ENCODE data around the gene ACACA.
"Not testable (repeated sequence)": the region's sequence is repeated elsewhere in the genome, so short reads cannot be mapped to it uniquely, and the experiment has no call there.

ACACA gene

DNA sequence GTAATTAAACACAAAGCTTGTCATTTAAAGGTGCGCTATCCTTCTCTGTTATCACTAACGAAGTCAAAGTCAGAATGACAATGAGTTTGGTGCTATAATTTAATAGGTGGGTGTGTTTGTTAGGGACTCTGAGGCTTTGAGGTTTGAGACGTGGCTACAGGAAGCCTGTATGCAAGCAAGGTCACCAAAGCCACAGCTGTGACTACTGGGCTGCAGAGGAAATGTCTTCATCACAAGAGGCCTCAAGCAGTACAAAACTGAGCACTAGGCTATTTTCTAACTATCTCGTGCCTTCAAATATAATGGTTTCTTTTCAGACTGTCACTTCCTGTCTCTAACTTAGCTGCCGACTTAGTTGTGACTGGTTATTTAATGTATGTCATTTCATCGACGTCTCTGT lies 316.7 kb downstream of the ACACA start:
- no peak for DNase-seq

DNA sequence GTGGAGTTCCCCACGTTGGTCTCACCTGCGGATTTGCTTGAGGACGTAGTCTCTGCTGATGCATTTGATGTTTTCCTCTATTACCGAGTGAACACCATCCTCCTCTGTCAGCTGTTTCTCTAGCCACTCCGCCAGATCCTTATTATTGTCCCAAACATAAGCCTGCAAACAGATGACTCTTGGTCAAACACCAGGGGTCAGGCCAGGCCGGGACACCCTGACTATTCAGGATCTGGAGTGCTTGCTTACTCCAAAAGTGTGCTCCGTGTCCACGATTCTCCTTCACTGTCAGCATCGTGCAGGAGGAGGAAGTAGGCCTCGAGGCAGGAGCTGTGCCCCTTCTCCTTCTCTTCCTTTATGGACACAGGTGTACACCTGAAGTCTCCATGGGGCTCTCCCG lies 317.7 kb downstream of the ACACA start:
- DNase-seq: no peak

DNA sequence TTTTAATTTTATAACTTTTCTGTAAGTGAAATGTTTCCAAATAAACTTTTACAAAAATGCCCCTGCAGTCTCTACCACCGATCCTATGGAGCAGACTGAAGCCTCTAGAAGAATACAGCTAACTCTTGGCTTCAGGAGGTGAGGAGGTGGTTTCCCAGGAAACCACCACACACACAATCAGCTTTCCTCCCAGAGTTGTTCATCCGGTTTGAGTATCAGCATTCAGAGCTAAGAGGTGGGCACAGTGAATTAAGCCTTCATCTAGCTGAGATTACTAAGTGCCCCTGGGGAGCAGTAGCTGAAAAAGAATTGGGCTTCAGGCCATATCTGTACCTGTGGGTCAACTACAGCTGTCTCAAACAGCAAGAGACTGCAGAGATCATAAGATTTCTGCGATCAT lies 318.2 kb downstream of the ACACA start:
- no peak for DNase-seq

DNA sequence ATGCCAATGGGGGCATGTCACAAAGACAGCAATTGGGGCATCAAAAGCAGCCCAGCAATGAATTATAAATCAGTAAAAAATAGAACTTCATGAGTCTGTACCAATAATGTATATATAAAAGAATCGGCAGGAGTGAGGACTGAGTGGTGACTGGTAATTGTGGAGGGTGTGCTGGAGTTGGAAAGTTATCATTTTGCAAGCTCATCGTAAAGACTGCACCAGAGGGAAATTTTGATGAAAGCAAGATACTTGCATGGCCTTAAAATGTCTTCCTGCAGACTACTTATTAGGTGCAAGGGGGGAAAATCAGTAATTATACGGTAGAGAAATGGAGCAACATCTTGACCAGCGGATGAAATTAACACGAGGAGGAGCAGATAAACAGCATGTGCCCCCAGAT lies 319.0 kb downstream of the ACACA start:
- DNase-seq: no peak

DNA sequence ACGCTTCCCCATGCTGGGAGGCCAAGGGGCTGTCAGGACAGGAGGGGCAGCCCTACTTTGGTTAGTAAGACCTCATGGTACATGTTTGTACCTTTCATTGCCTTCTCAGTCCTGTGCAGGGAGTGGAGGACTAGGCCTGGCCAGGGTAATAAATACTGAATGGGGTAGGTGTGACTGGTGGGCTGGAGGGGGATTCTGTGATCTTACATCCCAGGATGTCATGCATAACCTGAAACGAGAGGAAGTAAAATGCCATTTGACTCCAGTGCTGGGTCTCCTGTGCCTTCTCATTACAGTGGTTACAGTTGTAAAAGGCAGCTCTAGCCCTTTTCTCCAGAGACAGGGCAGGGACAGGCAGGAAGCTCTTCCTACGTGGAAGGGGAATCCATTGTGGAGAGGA lies 319.7 kb downstream of the ACACA start:
- DNase-seq: no peak

DNA sequence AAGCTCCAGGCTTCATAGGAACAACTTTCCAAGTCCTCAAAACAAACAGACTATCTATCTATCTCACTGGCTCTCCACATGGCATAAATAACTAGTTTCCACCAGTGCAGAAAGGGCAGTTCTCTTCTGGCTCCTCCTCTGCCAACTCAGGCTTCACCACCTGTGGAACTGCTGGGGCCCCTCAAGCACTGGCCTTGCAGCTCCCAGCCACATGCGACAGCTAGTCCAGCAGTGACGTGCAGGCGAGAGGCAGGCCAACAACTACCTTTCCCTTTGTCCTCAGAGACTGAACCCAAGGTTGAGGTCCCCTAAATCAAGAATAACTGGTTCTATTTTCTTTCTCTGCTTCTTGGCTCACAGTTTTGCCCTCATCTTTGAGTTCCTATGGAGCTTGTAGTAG lies 320.3 kb downstream of the ACACA start:
- DNase-seq: no peak

DNA sequence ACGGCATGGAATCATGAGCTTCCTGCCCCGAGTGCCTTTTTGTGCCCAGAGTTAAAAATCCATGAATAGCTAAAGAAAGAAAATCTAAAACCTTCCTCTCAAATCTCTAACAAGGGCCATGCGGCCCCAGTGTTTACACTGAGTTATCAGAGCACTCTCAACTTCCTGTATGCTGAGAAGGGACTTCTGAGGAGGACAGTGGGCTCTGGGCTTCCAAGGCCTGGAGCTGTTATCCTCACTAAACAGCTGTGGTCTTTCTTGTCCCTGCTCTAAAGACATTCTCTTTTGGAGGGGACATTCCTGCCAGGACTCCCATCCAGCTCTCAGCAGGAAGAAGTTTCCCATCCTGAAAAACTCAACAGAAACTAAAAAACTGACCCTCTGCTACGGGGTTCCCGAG lies 322.3 kb downstream of the ACACA start:
- DNase-seq: no peak

DNA sequence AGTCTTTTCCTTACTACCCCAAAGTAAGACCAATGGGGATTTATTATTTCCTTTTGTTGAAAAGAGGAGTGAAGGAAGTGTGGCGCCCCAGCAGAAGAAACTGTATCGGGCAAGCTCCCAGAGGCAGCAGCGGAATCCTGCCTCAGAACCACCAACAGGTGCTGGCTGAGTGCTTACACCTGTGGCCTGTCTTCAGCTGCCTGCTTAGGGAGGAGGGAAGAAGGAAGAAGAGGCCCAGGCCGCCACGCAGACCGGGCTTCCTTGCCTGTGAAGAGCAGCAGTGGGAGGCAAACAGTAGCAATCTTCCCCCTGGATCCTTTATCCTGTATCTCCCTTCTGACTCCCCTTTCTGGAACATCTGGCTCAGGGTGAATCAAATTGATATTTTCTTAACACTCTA lies 323.2 kb downstream of the ACACA start:
- no peak for DNase-seq

DNA sequence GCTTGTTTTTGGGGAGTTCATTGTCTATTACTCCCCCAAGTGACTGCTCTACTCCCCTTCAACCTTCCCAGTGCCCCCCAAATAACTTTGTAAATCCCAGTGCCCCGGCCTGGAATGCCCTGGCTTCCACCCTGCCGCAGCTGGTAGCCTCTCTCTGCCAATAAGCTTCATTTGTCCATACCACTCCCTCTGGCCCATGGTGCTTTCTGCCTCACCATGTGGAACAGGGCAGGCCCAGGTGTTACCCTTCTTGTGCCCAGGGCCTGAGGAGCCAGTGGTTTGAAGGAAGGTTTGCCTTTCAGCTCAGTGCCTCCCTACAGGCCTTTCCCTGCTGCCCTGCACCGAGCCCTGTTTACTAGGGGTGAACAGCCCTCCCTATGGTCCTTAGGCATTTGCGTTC lies 323.7 kb downstream of the ACACA start:
- no peak for DNase-seq

DNA sequence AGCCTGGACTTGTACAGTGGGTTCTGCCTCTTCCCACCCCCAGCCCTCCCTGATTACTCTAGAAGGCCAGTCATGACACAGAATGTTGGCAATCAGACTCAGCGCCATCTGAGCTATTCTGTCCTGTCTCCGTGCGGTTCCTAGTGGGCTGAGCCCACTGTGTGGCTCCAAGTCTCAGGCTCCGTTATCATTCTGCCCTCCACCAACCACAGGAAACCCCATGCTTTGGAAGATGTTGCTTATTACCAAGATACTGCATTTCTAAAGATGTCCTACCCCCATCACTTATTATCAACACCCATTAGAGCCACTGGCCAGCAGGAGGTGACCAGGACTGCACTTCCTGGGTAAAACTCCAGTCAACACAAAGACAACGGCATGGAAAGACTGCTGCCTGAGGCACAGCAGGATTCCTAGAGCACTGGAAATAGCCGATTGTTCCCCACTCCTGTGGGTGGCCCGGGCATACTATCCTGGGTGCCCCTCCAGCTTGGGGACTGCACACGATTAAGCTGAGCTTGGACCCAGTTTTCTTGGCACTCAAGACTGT lies 324.2 kb downstream of the ACACA start:
- no peak for DNase-seq

DNA sequence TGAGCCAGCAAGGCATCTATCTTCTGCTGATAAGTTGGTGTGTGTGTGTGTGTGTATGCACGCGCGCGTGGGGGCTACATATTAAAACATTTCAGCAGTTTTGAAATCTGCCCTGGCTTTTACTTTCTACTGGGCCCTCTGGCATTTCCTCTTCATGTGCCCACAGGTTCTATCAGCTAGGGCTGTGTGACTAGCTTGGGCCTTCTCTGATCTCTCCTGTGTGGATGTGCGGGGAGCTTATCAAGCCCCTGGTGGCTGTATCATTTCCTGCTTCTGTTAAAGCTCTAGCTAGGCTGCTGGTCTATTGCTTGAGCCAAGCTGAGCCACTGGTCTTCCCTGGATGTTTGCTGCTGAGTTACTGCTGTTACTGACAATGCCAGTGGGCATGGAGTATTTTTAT lies 325.3 kb downstream of the ACACA start:
- DNase-seq: no peak

DNA sequence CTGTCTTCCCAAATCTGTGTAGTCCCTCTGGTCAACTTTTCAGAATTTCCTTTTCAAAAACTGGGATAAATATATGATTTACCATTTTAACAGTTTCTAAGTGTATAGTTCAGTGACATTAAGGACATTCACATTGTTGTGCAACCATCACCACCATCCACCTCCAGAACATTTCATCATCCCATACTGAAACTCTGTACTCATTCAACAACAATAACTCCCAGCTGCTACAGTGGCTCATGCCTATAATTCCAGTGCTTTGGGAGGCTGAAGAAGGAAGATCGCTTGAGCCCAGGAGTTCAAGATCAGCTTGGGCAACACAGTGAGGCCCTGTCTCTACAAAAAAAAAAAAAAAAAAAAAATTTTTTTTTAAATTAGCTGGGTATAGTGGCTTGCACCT lies 326.9 kb downstream of the ACACA start:
- no peak for DNase-seq

DNA sequence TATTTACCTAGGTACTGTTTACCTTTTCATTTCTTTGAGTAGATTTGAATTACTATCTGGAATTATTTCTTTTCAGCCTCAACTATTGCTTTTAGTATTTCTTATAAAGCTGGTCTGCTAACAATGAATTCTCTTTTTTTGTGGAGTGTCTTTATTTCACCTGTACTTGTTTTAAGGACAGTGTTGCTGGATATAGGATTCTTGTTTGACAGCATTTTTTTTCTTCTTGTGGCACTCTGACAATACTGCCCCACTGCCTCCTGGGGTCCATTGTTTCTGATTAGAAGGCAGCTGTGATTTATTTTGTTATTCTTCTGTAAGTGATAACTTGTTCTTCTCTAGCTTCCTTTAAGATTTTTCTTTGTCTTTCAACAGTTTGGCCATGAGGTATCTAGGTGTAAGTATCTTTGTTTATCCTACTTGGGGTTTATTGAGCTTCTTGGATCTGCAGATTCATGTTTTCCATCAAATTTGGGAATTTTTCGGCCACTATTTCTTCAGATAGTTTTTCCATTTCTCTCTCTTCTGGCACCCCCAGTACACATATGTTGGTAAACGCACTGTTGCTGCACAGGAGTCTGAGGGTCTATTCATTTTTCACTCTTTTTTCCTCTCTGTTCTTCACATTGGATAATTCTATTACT lies 327.4 kb downstream of the ACACA start:
- no peak for DNase-seq

DNA sequence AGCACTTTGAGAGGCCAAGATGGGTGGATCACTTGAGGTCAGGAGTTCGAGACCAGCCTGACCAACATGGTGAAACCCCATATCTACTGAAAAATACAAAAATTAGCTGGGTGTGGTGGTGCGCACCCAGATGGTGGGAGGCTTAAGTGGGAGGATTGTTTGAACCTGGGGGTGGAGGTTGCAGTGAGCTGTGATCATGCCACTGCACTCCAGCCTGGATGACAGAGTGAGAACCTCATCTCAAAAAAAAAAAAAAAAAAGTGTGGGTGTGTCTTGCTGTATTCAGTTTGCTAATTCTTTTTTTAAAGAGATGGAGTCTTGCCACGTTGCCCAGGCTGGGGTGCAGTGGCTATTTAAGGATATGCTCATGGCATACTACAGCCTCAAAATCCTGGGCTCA lies 333.2 kb downstream of the ACACA start:
- not testable (repeated sequence) for DNase-seq

DNA sequence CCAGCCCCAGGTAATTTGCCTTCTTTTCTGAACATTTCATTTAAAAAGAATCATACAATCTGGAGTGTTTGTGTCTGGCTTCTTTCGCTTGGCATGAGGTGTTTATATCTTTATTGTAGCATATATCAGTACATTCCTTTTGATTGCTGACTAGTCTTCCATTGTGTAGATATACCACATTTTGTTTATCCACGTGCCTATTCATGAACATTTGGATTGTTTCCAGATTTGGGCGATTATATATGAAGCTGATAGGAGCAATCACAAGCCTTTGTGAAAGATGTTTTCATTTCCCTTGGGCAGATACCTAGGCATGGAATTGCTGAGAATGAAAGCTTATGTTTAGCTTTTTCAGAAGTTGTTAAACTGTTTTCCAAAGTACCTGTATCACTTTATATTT lies 337.5 kb downstream of the ACACA start:
- DNase-seq: no peak

DNA sequence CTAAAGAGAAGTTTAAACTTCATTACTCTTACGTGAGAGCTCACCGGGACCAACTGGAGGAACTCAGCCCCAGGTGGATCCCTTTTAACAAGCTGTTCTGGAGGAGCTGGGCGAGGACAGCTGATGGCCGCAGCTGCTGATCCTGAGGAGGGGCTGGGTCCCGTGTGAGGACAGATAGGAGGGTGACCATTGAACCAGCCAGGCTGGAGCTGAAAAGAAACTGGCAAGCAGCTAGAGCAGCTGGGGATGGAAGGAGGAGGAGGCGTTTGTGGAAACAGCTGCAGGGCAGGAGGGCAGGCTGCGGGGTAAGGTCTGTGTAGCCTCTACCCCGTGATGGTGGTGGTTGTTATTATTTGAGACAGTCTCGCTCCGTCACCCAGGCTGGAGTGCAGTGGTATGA lies 338.4 kb downstream of the ACACA start:
- DNase-seq: no peak

DNA sequence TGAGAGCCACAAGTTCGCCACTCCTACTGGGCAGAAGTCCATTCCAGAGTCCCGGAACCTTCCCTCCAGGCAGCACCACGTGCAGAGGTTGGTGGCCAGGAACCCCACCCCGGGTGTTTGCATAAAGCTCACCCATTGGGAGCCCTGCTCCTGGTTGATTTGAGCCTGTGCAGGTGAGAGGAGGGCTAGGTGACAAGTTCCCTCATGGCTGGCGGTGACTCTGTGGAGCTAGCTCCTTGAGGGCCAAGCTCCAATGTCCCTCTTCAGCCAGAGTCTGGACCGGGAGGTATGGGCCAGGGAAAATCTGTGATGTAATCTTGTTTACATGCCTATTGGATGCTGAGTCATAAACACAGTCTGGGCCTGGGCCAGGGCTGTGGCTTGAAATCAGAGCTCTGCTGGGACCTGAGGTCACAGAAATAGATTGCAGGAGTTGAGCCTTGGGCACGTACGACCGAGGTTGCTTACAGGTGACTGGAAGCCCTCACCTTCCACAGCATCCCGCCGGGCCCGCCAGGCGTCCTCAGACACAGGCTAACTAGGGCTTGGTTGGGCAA lies 339.0 kb downstream of the ACACA start:
- DNase-seq: no peak

DNA sequence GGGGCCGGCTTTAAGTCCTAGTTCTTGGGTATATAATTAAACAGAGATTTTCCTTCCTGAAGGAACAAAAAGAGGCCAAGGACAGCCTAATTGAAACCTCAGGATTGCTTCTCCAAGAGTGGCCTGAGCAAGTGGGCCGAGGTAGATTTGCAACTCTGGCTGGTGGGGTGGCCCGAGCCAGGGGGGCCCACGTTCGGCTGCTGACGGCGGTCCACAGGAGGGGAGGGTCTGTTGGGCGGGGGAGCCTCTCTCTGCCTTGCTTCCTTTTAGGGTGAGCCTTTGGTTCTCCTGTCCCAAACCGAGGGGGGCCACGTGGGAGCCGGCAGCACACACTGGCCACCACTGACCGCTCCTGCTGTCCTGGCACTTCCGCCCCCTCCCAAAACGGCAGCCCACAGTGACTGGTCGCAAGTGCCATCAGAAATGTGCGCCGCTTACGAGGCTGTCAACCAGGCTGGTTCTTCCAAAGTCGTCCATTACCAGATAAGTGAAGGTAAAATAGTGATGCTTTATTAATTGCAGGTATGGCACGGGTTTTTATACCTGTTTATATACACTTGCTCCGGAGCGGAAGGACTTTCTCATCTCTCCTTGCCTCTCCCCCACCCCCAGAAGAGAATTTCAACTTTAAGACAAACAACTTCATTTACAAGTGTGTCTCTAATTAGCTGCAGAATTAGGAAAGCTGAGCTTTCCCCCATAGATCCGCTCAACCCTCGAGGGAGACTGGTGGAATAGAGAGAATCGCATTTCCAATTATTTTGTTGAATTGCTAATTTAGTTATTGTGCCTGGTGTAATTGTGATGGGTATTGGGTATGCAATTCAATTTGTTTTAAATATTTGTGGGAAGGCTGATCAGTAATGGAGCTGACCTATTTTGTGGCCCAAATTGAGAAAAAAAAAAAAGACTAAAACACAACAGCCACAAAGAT lies 340.0 kb downstream of the ACACA start:
- no peak for DNase-seq

DNA sequence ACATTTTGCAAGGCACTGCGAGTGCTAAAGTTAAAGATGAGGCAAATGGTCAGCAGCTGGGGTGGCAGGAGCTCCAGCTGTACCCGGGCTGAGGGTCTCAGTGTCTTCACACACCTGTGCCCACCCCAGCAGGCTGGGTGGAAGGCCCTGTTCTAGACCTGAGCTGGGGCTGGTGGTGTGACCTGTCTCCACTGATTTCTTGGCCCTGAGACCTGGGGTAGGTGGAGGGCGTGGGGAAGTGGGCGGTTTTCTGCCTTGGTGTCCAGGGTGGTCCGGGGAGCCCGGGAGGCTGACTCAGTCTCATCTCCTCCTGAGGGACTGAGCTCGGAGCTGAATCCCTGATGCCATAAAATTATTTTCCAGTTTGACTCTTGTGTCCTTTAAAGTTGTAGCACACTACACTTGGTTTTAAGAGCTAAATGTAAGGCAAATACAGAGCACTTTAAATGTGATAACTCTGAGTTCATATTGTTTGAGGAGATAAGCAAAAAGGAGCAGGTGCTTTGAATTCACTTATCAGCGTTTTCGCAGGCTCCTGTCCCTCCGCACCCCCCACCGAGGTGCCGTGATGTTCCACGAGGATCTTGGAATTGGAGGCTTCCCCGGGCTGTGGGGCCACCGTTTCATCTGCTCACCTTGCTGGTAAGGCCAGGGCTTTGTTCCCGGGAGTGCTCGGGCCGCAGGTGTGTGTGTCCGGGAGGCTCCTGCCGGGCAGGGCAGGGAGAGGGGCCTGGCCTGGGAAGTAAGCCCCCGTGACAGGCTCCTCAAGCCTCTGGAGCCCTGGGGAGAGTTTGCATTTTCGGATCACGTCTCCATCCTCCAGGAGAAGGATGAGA lies 340.9 kb downstream of the ACACA start:
- DNase-seq: no peak

DNA sequence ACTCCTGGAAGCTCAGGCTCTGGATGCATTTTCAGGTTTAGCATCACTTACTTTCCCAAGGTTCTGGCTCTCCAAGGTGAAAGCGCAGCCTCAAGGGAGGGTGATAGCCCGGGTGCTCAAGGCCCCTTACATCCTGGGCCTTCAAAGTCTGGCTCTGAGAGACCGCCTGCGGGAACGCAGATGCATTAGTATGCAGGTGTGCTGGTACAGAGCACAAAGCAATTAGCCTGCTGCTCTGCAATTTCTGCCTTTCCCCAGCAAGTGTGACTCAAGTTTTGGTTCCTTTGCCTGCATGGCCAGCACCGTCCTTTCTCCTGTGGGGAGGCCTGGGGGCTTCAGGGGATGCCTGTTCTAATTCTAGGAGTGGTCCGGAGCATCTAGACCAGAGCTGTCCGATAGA lies 341.7 kb downstream of the ACACA start:
- no peak for DNase-seq

DNA sequence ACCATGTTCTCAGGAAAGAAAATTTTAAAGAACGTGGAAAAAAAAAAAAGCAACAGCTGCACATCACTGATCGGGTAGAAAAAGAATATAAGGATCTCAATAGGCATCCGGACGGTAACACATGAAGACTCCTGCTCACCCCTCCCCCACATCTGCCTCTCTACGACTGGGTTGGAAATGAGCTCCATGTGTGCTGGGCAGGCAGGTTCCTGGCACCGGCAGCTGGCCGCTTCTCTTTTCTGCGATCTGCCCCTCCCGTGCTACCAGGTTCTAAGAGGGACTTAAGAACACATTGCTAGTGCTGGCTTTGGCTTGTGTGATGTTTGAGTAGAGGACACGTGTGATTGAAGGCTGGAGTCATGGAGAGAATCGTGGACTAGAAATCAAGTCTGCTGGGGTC lies 342.4 kb downstream of the ACACA start:
- no peak for DNase-seq

DNA sequence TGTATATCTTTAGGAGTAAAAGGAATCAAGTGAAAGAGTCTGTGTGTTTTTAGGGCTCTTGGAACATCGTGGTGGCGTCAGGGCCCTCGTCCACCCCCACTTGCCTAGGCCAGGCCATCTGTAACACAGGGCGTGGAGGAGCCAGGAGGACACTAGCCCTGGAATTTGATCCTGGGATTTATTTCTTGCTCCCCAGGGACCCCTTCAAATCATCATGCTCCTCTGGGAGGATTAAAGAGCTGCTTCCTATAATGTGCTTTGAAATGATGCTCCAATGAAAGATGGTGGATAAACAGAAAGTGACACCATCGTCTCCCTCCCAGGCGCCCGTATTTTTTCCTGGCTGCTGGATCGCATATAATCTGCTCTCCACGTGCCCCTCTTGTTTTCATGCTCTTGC lies 344.6 kb downstream of the ACACA start:
- DNase-seq: no peak

DNA sequence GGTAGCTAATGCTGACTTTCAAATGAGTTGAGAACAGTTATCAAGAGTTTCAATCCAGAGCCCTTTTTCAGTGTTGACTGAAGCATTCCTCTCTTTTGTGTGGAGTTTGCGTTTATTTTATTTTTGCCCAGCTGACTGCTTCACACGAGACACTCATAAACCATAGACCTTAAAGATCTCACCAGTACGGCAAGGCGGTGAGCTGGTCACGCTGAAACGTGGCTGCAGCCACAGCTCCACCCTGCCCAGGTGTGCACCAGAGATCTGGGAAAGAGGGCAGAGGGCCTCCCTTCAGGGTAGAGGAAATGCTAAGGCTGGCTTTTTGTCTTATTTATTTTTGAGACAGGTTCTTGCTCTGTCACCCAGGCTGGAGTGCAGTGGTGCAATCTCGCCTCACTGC lies 345.7 kb downstream of the ACACA start:
- DNase-seq: no peak

All from right forelimb (tissue), 1 donor.